Astrocyte of the cerebellum (primary cell): ENCODE results near the gene SASH3.

Source experiments
- DNase-seq: peaks from one replicate; pipeline ENCODE4 v3.0.0-alpha.2; 2011; ENCODE audit warnings: low read depth
- H3K4me3 ChIP-seq: 2 replicates; pipeline ENCODE4 v1.5.1; 2011; ENCODE audit warnings: mild to moderate bottlenecking, low read depth, low read length, moderate library complexity
- CTCF ChIP-seq: IDR thresholded peaks from 2 replicates; pipeline ENCODE4 v1.5.1; 2012; ENCODE audit warnings: low read length, low read depth, moderate library complexity, mild to moderate bottlenecking; ENCODE audit errors: missing control alignments
- in situ Hi-C: cut with HindIII; loops from 2 replicates; pipeline ENCODE4 v1.10.0; 2017; ENCODE audit warnings: low sequenced_read_pairs

SASH3 gene

DNA sequence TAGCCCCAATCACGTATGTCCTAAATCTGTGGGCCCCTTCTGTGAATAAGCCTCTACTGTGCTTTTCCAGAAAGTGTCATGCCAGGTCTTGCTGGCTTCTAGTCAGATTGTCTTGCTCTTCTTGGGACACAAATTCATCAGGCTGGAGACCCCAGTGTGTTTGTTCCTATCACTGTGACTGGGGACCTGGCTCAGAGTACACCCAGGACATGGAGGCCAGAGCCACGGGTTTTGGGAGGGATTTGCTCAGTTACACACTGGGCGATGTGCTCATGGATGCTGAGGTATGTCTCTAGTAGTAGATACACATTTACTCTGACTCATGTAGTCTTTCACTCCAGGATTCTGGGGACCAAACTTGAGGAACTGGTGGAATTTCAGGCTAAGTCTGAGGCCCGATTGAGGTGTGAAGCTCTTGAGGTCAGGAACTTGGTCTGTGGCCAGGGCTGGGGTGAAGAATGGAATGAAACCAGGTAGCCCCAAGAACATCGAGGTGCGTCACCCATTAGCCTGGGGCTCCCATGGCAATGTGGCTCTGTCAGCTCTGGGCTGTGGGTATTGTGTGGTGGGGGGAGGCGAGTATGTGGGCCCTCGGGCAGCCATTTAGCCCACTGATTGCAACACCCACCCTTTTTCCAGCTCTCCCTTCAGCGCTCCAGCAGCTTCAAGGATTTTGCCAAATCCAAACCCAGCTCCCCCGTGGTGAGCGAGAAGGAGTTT is 7.7 kb downstream of the SASH3 start:
- no peak for DNase-seq
- TF ChIP-seq CTCF, result no peak
- no peak overlapping the region for H3K4me3 ChIP-seq
- in situ Hi-C loops, result no loop called here

DNA sequence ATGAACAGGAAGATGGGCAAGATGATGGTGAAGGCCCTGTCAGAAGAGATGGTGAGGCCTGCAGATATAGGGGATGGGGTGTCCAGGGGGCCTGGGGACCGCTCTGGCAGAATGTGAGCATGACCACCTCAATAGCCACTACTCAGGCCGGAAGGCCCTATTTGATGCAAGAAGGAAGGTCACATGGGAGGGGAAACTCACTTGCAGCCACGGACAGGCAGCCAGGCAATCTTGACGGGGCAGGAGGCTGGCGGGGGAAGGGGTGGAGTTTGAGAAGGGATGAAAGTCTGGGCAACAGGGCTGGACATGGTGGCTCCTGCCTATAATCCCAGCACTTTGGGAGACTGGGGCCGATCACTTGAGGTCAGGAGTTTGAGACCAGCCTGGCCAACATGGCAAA is 8.8 kb downstream of the SASH3 start:
- in situ Hi-C loops, result no loop called here
- no peak for TF ChIP-seq CTCF
- no peak overlapping the region for H3K4me3 ChIP-seq
- DNase-seq, result no peak

DNA sequence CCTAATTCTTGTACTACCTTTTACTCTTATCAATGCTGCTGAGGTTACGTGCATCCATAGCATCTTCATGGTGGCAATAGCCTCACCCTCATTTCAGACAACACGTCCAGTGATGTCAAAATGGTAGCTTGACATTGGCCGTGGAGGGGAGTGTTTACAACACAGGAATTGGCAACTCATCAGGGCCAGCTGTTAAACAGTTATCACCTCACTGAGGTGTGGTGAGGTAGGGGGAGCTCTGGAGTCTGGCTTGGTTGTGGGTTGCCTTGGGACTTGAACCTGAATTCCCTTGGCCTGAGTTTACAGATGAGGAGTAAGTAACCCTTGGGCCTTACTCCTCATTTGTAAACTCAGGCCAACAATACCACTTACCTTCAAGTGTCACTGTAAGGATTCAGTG is 10.4 kb downstream of the SASH3 start:
- in situ Hi-C loops, result no loop called here
- DNase-seq, result no peak

GRCh38 chrX:129790808-129791207 is 11.1 kb downstream of the SASH3 start:
- no peak overlapping the region for H3K4me3 ChIP-seq
- no peak for TF ChIP-seq CTCF
- DNase-seq, result no peak
- in situ Hi-C loops, result no loop called here

More for the DNA sequence above, 10.4 kb downstream of the SASH3 start:
- no peak overlapping the region for H3K4me3 ChIP-seq
- TF ChIP-seq CTCF, result no peak

DNA sequence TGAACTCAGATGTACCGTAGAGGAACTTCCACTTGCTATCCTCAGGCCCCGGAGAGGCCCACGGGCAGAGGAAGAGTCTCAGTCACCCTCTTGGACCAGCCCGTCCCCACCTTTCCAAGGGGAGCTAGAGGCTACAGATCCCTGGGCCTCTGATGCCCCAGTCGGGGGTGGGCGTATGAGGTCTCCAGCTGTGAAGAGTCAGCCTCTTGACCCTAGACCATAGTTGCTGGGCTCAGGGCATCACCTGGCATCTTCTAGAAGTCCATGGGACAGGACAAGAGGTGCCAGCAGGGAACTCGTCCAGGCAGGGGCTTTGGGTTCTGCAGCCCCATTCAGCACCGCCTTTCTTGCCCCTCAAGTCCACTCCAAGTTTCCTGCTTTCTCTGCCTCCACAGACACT is 11.6 kb downstream of the SASH3 start:
- in situ Hi-C loops, result no loop called here
- TF ChIP-seq CTCF, result no peak

GRCh38 chrX:129791961-129792570 is 12.3 kb downstream of the SASH3 start:
- no peak overlapping the region for H3K4me3 ChIP-seq
- in situ Hi-C loops, result no loop called here
- no peak for TF ChIP-seq CTCF
- DNase-seq, result no peak

More for the DNA sequence above, 11.6 kb downstream of the SASH3 start:
- DNase-seq, result no peak
- H3K4me3 ChIP-seq, result no peak overlapping the region
